ENCODE measurements around the gene AJM1. TPM values are rescaled to one million over a fixed set of nuclear protein-coding genes. Genes with fewer than 3 reads are reported as not detected.
"Not testable (repeated sequence)": the region's sequence is repeated elsewhere in the genome, so short reads cannot be mapped to it uniquely, and the experiment has no call there.

Gene AJM1
- total RNA-seq, 3 donors from 2014 or later, result 7.4 to 21.6 (median 16.4) TPM

GRCh38 chr9:136875155-136875554 lies 32.9 kb downstream of the AJM1 start:
- TF ChIP-seq CTCF (IDR thresholded peaks at IDR 0.05), result no peak
- no peak for DNase-seq
- intact Hi-C loops (cut with DNase I, micrococcal nuclease), result no loop called here

GRCh38 chr9:136876476-136876875 lies 34.2 kb downstream of the AJM1 start:
- no peaks in the 10 kb centered on the region for H3K36me3 ChIP-seq (ENCODE audit: low read depth)
- no peak overlapping the region for H3K4me3 ChIP-seq
- H3K4me1 ChIP-seq (ENCODE audit: low read depth), result peaks cover 1% of the 10 kb centered on the region
- TF ChIP-seq CTCF (IDR thresholded peaks at IDR 0.05), result no peak
- no peak for DNase-seq
- intact Hi-C loops (cut with DNase I, micrococcal nuclease), result no loop called here
- no peak for ATAC-seq
- peaks cover 12% of the 10 kb centered on the region for H3K9me3 ChIP-seq

More at GRCh38 chr9:136875155-136875554, 32.9 kb downstream of the AJM1 start:
- Histone ChIP-seq H3K4me1 (ENCODE audit: low read depth) (no peaks in the 10 kb centered on the region), H3K9me3 (peaks cover 12% of the 10 kb centered on the region), H3K4me3 (no peak overlapping the region), H3K36me3 (ENCODE audit: low read depth) (no peaks in the 10 kb centered on the region)
- no peak for ATAC-seq

GRCh38 chr9:136880651-136881050 lies 38.4 kb downstream of the AJM1 start:
- H3K36me3 ChIP-seq (ENCODE audit: low read depth), result no peaks in the 10 kb centered on the region
- no peaks in the 10 kb centered on the region for H3K9me3 ChIP-seq
- intact Hi-C loops (cut with DNase I, micrococcal nuclease), result no loop called here
- ATAC-seq, result no peak
- no peak overlapping the region for H3K4me3 ChIP-seq
- DNase-seq, result no peak
- no peak for TF ChIP-seq CTCF (IDR thresholded peaks at IDR 0.05)
- peaks cover 11% of the 10 kb centered on the region for H3K4me1 ChIP-seq (ENCODE audit: low read depth)

GRCh38 chr9:136881691-136882108 lies 39.4 kb downstream of the AJM1 start:
- peak; percentile 58 to 79 (median 66) for DNase-seq
- peak; percentile 58 for ATAC-seq
- Histone ChIP-seq H3K4me1 (ENCODE audit: low read depth) (peaks cover 11% of the 10 kb centered on the region), H3K9me3 (no peaks in the 10 kb centered on the region), H3K4me3 (no peak overlapping the region), H3K36me3 (ENCODE audit: low read depth) (no peaks in the 10 kb centered on the region)
- intact Hi-C loops (cut with DNase I, micrococcal nuclease), result no loop called here
- TF ChIP-seq CTCF (IDR thresholded peaks at IDR 0.05), result no peak

- ATAC-seq, result peak; percentile 56
- Histone ChIP-seq H3K4me3 (no peak overlapping the region), H3K4me1 (ENCODE audit: low read depth) (peaks cover 14% of the 10 kb centered on the region), H3K36me3 (ENCODE audit: low read depth) (no peaks in the 10 kb centered on the region), H3K9me3 (no peaks in the 10 kb centered on the region)
- no peak for TF ChIP-seq CTCF (IDR thresholded peaks at IDR 0.05)
- peak; percentile 62 to 88 (median 68) for DNase-seq
- intact Hi-C loops (cut with DNase I, micrococcal nuclease), result no loop called here
These were observed 40.0 kb downstream of the AJM1 start for GRCh38 chr9:136882109-136882946.

- ATAC-seq; H3K4me3 ChIP-seq; H3K9me3 ChIP-seq; H3K36me3 ChIP-seq (ENCODE audit: low read depth); DNase-seq; intact Hi-C loops (cut with DNase I, micrococcal nuclease): not testable (repeated sequence)
- peaks cover 20% of the 10 kb centered on the region for H3K4me1 ChIP-seq (ENCODE audit: low read depth)
These were observed 40.6 kb downstream of the AJM1 start for GRCh38 chr9:136882947-136883283.

GRCh38 chr9:136883670-136884069 lies 41.4 kb downstream of the AJM1 start:
- H3K4me1 ChIP-seq (ENCODE audit: low read depth), result peaks cover 21% of the 10 kb centered on the region
- intact Hi-C loops (cut with DNase I, micrococcal nuclease); H3K36me3 ChIP-seq (ENCODE audit: low read depth); DNase-seq; ATAC-seq; H3K9me3 ChIP-seq; H3K4me3 ChIP-seq: not testable (repeated sequence)

Measured in mucosa of descending colon (tissue), 3 donors.